Suprapubic skin (tissue), 4 donors: ENCODE measurements around the gene RPL31. TPM values are rescaled to one million over a fixed set of nuclear protein-coding genes. Genes with fewer than 3 reads are reported as not detected.

Experiments
- DNase-seq, 2 donors: peaks; one replicate each; pipeline ENCODE4 v3.0.0-alpha.2; 2019; ENCODE audit warnings: low spot score in 2 of 2
- H3K27ac ChIP-seq: fragments of 200-600 bp; sonication (generic); one replicate; pipeline ENCODE4 v1.5.1; 2019
- H3K27me3 ChIP-seq: fragments of 200-600 bp; sonication (generic); one replicate; pipeline ENCODE4 v1.5.1; 2019
- H3K36me3 ChIP-seq: fragments of 200-600 bp; sonication (generic); one replicate; pipeline ENCODE4 v1.5.1; 2019
- H3K4me1 ChIP-seq: fragments of 200-600 bp; sonication (generic); one replicate; pipeline ENCODE4 v1.5.1; 2019
- H3K4me3 ChIP-seq: fragments of 200-600 bp; sonication (generic); one replicate; pipeline ENCODE4 v1.5.1; 2019; ENCODE audit warnings: mild to moderate bottlenecking
- H3K9me3 ChIP-seq: fragments of 200-600 bp; sonication (generic); one replicate; pipeline ENCODE4 v1.5.1; 2019
- EP300 ChIP-seq: sonication (generic); formaldehyde crosslinking; IDR thresholded peaks from one replicate; pipeline ENCODE4 v1.6.1; 2017; ENCODE audit warnings: antibody characterized with exemption
- POLR2A ChIP-seq, 2 donors: fragments of 450-650 bp; IDR thresholded peaks; one replicate each; pipeline ENCODE4 v1.6.1; 2017; ENCODE audit warnings: antibody characterized with exemption in 2 of 2, mild to moderate bottlenecking in 2 of 2, moderate library complexity in 2 of 2
- POLR2AphosphoS5 ChIP-seq, 3 donors: sonication (generic); formaldehyde crosslinking; IDR thresholded peaks; one replicate each; pipeline ENCODE4 v1.6.1; 2017; ENCODE audit warnings: antibody characterized with exemption in 3 of 3
- WGBS: methylation state at CpG from one replicate; pipeline ENCODE4 v1.1.5; 2018; 5-methylcytosine and 5-hydroxymethylcytosine counted together
- total RNA-seq, 4 donors: library from RNA; depleted of rRNA; stranded (reverse); fragments of >200 nt; gene quantifications; one replicate each; pipeline ENCODE4 v1.1.0, GENCODE V29; 2016
- TF ChIP-seq, protein P1 (sequence below), 2 donors: fragments of 200-600 bp in 1 of 2; fragments of 450-650 bp in 1 of 2; sonication (generic) in 1 of 2; IDR thresholded peaks; one replicate each; pipeline ENCODE4 v1.5.1; 2016 to 2019; ENCODE audit warnings: antibody characterized with exemption in 2 of 2, mild to moderate bottlenecking in 1 of 2, moderate library complexity in 1 of 2

RPL31 gene
- total RNA-seq, 4 donors from 2014 or later = 1,149 to 1,835 (median 1,682) TPM

DNA sequence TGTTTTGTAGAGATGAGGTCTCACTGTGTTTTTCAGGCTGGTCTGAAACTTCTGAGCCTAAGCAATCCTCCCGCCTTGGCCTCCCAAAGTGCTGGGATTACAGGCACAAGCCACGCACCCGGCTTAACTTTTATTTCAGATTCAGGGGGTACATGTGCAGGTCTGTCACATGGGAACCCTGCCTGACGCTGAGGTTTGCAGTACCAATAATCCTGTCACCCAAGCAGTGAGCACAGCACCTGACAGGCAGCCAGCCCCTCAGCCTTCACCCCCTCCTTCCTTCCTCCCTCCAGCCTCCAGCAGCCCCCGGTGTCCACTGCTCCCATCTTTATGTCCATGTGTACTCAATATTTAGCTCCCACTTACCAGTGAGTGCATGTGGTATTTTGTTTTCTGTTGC lies 46.0 kb upstream of the RPL31 start:
- Histone ChIP-seq H3K4me3 (no peak overlapping the region), H3K27me3 (no peaks in the 10 kb centered on the region), H3K9me3 (no peaks in the 10 kb centered on the region), H3K36me3 (peaks cover 3% of the 10 kb centered on the region), H3K4me1 (peaks cover 25% of the 10 kb centered on the region), H3K27ac (no peak overlapping the region)
- no peak for TF ChIP-seq EP300
- TF ChIP-seq, protein P1, sequence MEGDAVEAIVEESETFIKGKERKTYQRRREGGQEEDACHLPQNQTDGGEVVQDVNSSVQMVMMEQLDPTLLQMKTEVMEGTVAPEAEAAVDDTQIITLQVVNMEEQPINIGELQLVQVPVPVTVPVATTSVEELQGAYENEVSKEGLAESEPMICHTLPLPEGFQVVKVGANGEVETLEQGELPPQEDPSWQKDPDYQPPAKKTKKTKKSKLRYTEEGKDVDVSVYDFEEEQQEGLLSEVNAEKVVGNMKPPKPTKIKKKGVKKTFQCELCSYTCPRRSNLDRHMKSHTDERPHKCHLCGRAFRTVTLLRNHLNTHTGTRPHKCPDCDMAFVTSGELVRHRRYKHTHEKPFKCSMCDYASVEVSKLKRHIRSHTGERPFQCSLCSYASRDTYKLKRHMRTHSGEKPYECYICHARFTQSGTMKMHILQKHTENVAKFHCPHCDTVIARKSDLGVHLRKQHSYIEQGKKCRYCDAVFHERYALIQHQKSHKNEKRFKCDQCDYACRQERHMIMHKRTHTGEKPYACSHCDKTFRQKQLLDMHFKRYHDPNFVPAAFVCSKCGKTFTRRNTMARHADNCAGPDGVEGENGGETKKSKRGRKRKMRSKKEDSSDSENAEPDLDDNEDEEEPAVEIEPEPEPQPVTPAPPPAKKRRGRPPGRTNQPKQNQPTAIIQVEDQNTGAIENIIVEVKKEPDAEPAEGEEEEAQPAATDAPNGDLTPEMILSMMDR (IDR thresholded peaks at IDR 0.05) = no peak
- TF ChIP-seq POLR2A (IDR thresholded peaks at IDR 0.05) = no peak
- no peak for TF ChIP-seq POLR2AphosphoS5 (IDR thresholded peaks at IDR 0.05)
- 95% methylated on average over 5 of the region's 5 CpGs for WGBS
- no peak for DNase-seq

DNA sequence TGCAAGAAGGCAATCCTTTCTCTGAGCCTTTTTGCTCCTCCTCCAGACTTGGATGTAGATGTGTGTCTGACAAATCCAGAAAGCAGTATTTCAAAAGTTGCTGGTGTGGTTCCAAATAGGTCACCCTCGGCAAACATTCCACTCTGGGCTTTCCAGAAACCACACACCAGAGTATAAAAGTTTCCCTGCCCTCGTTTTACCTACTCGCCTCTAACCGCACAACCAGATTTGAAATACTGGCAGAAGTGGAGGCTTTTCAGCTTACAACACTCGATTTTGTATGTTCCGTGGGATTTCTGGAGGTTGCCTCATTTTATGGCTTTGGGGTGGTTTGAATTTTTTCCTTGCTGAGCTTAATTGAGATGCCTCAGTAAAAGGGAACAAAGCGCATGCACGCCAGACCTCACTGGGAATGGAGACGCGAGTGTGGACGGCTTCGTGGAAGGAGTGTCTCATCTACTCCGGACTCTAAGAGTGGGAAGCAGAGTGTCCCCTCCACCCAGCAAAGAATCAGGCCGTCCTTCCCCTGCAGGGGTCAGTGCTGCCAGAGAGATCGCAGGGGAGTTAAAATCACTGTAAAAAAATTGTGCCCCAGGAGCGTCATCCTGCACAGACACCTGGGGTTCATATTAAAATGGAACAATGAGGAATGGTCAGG lies 44.0 kb upstream of the RPL31 start:
- Histone ChIP-seq H3K36me3 (peaks cover 3% of the 10 kb centered on the region), H3K4me1 (peaks cover 27% of the 10 kb centered on the region), H3K9me3 (no peaks in the 10 kb centered on the region), H3K27me3 (no peaks in the 10 kb centered on the region), H3K4me3 (no peak overlapping the region), H3K27ac (no peak overlapping the region)
- TF ChIP-seq POLR2A (IDR thresholded peaks at IDR 0.05) = no peak
- TF ChIP-seq POLR2AphosphoS5 (IDR thresholded peaks at IDR 0.05) = no peak
- DNase-seq = no peak
- 44% methylated on average over 16 of the region's 16 CpGs for whole genome bisulfite sequencing

DNA sequence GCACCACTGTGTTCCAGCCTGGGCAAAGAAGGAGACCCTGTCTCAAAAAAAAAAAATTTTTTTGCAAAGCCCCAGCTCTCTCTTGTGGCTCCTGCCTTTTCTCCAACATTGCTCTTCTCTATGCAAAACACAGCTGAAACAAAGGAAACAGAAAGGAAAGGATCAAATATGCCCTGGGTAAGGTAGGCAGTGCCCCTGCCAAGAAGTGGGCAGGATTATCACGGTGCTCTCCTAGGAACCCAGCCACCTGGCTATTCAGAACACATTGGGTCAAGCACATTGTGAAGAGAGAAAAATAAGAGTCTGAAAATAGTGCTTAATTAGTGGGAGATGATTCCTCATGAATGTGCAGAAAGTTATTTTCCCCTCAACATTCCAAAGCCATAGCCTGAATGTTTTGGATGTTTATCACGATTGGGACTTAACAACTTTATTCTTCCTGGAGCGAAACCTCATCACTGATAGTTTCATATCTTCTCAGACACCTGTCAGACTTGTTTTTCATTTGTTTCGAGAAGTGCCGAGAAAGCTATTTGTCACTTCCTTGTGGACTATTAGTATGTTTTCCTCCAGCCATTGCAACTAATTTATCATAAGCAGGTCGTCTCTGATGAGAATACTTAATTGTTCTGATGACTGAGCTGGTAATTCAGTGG lies 42.7 kb upstream of the RPL31 start:
- 26% methylated on average over 6 of the region's 6 CpGs for WGBS
- Histone ChIP-seq H3K9me3 (no peaks in the 10 kb centered on the region), H3K27me3 (no peaks in the 10 kb centered on the region), H3K27ac (no peak overlapping the region), H3K4me1 (peaks cover 27% of the 10 kb centered on the region), H3K4me3 (no peak overlapping the region), H3K36me3 (peaks cover 3% of the 10 kb centered on the region)
- DNase-seq = no peak
- no peak for TF ChIP-seq EP300
- TF ChIP-seq POLR2AphosphoS5 (IDR thresholded peaks at IDR 0.05) = no peak
- TF ChIP-seq, protein P1 (IDR thresholded peaks at IDR 0.05) = no peak
- TF ChIP-seq POLR2A (IDR thresholded peaks at IDR 0.05) = no peak

DNA sequence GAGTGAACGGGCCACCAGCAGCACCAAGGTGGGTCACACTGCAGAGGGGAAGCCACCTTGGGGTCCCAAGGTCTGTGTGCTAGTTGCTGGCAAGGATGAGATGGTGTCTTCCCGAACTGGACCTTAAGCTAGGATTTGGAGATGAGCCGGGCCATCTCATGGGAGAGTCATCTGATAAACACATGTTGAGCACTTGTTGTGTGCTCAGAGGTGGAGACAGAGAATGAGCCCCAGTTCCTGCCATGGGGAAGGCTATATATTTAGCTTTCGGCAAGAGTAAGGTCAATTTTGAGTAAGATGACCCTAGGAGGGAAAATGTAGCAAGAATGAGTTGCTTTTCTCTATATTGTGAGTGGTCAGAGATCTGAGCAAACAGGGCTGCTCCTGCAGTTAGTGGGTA lies 41.4 kb upstream of the RPL31 start:
- TF ChIP-seq, protein P1 (IDR thresholded peaks at IDR 0.05) = no peak
- 65% methylated on average over 3 of the region's 4 CpGs for WGBS
- DNase-seq = no peak

DNA sequence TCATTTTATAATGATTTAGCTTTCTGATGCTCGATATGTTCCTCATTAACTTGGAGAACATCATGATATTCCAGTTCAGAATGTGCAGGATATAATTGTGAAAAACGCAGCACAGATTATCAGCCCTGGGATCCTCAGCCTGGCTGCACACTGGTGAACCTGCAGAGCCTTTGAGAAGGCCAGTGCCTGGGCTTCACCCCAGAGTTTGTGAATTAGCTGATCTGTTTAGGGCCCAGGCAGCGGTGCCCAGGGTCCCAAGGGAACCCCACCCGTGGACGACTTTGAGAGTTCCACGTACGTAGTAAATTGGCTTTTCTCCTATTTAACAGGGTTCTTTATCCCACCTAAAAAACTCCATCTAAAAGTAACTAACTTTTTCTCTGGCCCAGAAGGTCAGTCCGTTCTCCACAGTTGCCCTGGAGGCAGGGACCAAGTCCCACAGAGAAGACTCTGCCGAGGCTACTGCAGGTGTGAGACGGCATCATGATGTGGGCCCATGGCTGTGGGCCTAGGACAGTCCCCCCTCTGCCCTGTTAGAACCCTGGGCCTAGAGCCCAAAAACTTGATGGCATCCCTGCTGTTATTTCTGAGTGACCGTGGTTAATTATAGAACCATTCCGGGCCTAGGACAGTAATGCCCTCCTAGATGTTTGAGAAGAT lies 39.6 kb upstream of the RPL31 start:
- WGBS = 85% methylated on average over 12 of the region's 12 CpGs
- Histone ChIP-seq H3K9me3 (no peaks in the 10 kb centered on the region), H3K4me1 (peaks cover 23% of the 10 kb centered on the region), H3K27me3 (no peaks in the 10 kb centered on the region), H3K4me3 (no peak overlapping the region), H3K27ac (no peak overlapping the region), H3K36me3 (peaks cover 1% of the 10 kb centered on the region)
- no peak for DNase-seq
- no peak for TF ChIP-seq POLR2A (IDR thresholded peaks at IDR 0.05)
- TF ChIP-seq, protein P1 (IDR thresholded peaks at IDR 0.05) = no peak

More for the DNA sequence above, 41.4 kb upstream of the RPL31 start:
- H3K4me1 ChIP-seq = peaks cover 27% of the 10 kb centered on the region
- H3K9me3 ChIP-seq = no peaks in the 10 kb centered on the region
- no peak overlapping the region for H3K27ac ChIP-seq
- H3K27me3 ChIP-seq = no peaks in the 10 kb centered on the region
- H3K36me3 ChIP-seq = peaks cover 3% of the 10 kb centered on the region
- H3K4me3 ChIP-seq = no peak overlapping the region
